GM12801 (cell line): ENCODE results near the gene EIF6.
A peak's percentile ranks its signal among the peaks of the same experiment; 100 is the strongest.

Source experiments
- CTCF ChIP-seq: IDR thresholded peaks from one replicate; pipeline ENCODE4 v1.5.1; 2011; ENCODE audit warnings: control low read depth; ENCODE audit not compliant: insufficient read length; ENCODE audit errors: extremely low read depth

EIF6 gene

DNA sequence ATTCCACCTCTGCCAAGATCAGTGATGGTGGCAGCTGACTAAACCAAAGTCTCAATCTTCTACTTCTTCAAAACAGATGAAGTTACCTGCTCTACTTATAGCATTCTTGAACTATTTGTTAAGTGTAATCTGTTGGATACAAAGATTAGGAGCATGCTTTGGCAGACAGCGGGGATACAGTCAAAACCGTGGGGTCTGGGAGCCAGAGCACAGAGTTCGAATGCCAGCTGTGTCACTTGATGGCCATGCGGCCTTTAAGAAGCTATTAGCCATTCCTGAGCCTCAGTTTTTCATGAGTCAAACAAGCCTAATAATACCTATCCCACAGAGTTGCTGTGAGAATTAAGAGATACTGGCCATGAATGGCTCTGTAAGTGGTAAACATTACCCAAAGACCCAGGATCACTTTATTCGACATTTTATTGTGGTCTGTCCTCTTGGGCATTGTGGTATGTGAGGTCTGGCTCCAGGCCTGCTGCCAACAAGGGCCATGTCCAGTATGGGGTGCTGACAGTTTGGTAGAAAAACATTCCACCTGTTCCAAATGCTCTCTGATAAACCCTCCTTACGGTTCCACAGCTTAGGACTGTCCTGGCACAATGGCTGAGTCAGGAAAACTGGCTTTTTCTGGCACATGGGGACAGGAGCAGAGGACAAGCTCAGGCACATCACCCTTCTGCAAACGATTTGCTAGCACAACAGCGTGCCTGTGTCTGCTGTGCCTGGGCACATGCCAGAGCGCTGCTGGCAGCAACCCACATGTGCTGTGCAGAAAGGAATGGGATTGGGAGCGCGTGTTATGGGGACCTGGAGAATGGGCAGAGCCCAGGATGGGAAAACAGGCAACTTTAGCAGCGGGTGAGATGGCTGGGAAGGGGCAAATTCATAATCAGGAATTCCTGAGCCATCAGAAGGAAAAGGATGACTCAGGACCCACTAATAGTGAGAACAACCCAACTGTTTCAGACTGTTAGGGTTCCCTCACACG lies 23.4 kb upstream of the EIF6 start:
- no peak for TF ChIP-seq CTCF

DNA sequence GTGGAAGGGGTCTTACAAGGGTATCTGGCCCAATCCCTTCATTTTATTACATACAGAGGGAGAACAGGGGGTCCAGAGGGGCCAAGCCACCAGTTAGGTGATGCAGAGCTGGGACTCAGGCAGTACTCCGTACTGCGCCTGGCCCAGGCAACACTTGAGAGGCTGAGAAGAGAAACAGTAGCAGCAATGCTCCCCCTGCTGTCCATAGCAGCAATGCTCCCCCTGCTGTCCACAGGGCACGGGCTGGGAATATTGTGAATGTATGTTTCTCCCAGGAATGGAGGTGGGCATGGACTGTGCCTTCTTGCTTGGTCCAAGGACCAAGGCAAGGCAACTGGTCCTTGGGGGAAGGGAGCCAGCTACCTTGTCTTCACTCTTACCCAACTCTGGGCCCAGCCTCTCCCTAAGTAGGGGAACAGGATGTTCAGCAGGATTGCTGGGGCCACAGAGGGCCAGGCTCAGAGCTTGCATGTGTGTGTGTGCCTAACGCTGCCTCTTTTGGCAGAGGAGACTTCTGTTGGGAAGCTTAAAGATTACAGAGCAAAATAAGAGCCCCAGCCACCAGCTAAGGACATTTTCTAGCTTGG lies 22.5 kb upstream of the EIF6 start:
- TF ChIP-seq CTCF, result no peak

GRCh38 chr20:35305682-35306556 lies 21.3 kb upstream of the EIF6 start:
- no peak for TF ChIP-seq CTCF

DNA sequence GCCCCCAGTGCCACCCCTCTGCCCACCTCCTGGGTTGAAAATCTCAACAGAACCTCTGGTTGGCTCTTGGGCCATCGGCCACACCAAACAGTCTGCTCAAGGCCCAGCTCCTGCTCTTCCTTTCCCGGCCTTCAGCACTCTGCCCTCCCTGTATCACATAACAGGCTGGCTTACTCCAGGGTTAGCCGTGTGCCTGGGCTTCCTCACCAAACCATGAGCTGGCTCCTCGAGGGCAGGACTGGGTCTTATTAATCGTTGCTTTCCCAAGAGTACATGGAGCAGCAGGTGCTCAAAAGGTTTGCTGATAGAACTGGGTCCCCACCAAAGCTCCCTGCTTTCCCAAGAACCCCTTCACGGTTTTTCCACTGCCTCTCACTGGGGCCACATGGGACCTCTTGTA lies 20.4 kb upstream of the EIF6 start:
- TF ChIP-seq CTCF, result no peak

DNA sequence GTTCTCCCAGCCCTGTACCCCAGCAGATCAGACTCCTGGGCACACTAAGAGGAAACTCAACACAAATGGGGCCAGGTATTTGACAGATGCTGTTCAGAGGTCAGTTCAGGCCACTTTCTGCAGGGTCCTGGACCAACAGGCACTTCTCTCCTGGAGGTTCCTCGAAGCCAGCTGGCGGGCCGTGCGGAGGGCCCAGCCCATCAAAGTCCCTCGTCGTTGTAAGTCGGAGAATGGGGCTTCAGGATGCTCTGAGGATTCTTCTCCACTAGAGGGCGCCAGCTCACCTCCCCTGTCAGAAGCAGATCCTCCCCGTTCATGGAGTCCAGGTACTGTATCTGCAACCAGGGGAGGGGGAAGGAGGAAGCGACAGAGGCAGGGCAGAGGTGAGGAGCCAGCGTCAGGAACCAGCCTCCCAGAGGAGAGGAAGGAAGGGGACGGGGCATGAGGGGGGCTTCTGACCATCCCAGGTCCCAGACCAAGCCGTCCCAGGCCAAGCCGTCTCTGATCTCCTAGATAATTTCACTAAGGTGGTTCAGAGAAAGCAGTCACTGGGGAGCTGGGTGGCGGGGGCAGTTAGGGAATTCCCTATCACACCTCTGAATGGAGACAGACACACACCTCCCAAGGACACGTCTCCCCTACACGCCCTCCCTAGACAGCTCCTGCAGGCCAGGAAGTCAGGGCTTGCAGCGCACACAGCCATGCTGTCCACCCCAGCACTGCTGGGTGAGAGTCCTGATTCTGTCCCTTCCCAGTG lies 19.3 kb upstream of the EIF6 start:
- TF ChIP-seq CTCF, result peak; percentile 55

GRCh38 chr20:35303382-35303734 lies 18.8 kb upstream of the EIF6 start:
- TF ChIP-seq CTCF, result no peak
